NCI-H1694 (cell line): ENCODE measurements around the gene EFS.
"Not testable (repeated sequence)": the region's sequence is repeated elsewhere in the genome, so short reads cannot be mapped to it uniquely, and the experiment has no call there.

Experiments used
- DNase-seq: peaks from one replicate; lab custom pipeline; 2025; lab: John Stamatoyannopoulos, UW

EFS gene, protein sequence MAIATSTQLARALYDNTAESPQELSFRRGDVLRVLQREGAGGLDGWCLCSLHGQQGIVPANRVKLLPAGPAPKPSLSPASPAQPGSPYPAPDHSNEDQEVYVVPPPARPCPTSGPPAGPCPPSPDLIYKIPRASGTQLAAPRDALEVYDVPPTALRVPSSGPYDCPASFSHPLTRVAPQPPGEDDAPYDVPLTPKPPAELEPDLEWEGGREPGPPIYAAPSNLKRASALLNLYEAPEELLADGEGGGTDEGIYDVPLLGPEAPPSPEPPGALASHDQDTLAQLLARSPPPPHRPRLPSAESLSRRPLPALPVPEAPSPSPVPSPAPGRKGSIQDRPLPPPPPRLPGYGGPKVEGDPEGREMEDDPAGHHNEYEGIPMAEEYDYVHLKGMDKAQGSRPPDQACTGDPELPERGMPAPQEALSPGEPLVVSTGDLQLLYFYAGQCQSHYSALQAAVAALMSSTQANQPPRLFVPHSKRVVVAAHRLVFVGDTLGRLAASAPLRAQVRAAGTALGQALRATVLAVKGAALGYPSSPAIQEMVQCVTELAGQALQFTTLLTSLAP

GRCh38 chr14:23365036-23365731 is at the start of gene EFS:
EFS (minus strand) TSS chr14:23365172; CDS start chr14:23365025, 147 bp downstream.
- DNase-seq = no peak

DNA sequence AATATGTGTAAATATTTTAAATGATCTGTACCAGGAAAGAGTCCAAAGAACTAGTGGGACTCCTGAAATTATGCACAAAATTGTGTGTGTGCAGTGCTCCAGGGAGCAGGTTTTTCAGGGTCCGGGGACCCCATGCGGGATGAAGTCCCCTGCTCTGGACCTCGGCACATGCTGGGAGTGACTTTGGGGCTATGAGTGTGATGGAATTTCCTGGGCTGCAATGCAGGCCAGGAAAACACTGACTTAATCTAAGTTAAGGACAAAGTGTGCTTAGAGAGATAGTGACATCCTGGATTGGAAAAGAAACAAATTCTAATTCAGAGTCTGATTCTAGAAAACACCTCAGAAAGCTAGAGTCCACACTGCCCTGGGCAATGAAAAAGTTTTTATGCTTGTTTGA is 49.3 kb upstream of the EFS start:
- no peak for DNase-seq

DNA sequence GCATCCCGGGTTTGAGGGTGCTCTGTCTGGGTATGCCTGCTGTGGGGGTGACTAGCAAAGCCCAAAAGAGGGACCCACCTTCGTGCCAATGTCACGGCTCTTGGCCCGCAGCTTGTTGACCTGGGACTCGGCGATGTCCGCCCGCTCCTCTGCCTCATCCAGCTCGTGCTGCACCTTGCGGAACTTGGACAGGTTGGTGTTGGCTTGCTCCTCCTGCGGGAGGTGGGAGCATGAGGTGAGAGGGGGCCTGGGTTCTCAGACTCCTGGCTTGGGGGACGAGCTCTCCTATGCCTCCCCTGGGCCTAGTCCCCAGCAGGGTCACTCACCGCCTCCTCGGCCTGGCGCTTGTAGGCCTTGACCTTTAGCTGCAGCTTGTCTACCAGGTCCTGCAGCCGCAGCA is 48.7 kb upstream of the EFS start:
- no peak for DNase-seq

- no peak for DNase-seq
These were observed 46.9 kb upstream of the EFS start for GRCh38 chr14:23411563-23412525.

GRCh38 chr14:23409966-23410635 is 45.1 kb upstream of the EFS start:
- DNase-seq = no peak

GRCh38 chr14:23409475-23409874 is 44.5 kb upstream of the EFS start:
- DNase-seq = no peak

DNA sequence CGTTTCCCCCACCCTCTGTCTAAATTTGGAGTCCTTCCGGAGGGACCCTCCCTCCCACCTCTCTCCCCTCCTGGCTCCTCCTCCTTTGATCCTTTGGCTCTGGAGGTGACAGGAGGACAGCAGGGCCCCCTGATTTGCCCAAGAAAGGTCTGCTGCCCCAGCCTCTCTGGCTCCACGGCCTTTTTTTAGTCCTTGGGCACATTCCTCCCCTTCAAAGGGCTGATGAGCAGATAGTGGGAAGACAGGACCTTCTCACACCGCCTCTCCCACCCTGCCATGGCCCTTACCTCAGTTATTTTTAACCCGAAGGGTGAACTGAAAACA is 43.3 kb upstream of the EFS start:
- no peak for DNase-seq

DNA sequence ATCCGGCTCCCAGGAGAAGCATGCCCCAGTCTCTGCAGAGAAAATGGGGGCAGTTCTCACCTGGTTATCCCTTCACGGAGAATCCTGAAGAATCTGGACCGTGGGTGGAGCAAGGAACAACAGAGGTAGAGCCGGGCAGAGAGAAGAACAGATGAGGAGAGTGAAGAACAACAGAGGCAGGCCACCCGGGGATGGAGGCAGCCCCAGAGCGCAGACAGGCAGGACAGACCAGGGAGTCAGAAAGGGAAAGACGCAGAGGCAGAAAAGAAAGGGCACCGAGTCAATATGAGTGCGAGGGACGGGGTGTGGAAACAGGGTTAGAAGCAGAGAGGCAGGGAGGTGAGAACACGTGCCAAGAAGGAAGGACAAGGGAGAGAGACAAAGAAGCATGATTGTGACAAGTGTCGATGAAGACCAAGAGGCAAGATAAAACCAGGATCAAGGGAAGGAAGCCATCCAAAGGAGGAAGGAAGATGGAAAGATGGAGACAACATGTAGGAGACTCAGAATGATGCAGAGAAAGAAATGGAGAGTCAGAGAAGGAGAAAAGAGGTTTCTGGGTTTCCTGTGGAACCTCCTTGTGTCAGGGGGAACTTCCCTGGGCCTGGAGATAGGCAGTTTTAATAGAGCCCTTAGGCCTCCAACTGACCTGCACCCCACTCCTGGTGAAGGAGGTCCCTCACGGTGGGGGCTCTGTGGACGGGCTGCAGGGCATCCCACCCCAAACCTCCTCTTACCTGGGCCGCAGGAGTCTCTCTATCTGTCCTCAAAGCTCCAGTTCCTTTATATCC is 42.7 kb upstream of the EFS start, which contains the start of gene MYH6:
Gene MYH6 (minus strand): TSS at position 758 of the 791 bp plus-strand sequence. CDS start 1,050 bp downstream, outside the sequence.
- DNase-seq = no peak

GRCh38 chr14:23406725-23407355 is 41.9 kb upstream of the EFS start:
- DNase-seq = no peak

DNA sequence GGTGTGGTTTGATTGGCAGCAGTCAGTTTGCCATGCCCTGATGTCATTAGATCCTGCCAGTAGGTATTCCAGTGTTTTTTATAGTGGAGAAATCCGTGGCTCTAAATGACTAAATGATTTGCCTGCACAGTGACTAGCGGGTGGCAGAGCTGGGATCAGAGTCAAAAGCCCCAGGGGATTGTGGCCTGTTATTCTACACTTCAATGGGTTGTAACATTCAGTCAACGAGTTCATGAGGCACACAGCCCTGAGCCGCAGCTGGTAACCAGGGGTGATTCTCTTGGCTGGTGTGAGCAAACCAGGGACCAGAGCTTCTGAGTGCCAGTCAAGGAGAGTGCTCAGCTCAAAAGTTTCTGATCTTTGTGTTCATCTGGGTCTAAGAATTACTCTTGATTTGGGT is 41.3 kb upstream of the EFS start:
- DNase-seq = peak; percentile 58

- DNase-seq = no peak
These were observed 40.6 kb upstream of the EFS start for GRCh38 chr14:23405516-23406025.

- DNase-seq = no peak
These were observed 40.1 kb upstream of the EFS start for GRCh38 chr14:23405096-23405495.

- no peak for DNase-seq
These were observed 39.4 kb upstream of the EFS start for GRCh38 chr14:23404331-23404900.

DNA sequence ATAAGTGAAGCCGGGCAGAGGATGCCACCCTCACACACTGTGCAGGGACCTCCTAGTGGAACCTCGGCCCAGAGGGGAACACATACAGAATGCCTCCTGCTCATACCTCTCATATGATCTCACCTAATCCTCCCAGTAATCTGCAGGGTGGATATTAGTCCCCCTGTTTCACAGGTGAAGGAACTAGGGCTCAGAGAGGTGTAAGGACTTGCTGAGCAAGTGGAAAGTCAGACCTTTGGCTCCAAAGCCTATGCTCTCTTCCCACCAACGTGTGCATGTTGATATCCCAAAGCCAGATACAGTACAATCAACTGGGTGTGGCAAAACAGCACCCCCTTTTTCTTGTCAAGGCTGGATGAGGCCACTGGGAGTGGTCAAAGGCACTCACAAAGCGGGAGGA is 38.9 kb upstream of the EFS start:
- no peak for DNase-seq

- no peak for DNase-seq
These were observed 38.1 kb upstream of the EFS start for GRCh38 chr14:23403139-23403438.

GRCh38 chr14:23402296-23403138 is 37.5 kb upstream of the EFS start:
- DNase-seq = no peak

GRCh38 chr14:23401291-23401690 is 36.3 kb upstream of the EFS start:
- no peak for DNase-seq

DNA sequence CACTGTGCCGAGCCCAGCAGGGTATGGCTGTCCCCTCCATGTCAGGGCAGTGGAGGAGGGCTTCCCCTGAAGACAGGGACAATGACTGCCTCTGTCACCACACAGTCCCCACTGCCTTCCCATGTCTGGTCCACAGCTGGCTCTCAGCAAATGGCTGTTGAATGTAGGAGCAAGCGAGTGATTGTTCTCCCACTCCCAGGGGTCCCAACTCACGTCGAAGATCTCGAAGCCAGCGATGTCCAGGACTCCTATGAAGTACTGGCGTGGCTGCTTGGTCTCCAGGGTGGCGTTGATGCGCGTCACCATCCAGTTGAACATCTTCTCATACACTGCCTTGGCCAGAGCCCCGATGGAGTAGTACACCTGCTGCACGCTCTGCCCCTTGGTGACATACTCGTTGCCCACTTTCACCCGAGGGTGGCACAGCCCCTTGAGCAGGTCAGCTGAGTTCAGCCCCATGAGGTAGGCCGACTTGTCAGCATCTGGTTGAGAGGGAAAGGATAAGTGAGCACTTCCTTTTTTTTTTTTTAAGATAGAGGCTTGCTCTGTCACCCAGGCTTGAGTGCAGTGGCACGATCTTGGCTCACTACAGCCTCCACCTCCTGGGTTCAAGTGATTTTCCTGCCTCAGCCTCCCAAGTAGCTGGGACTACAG is 35.7 kb upstream of the EFS start:
- not testable (repeated sequence) for DNase-seq
